Stimulated activated CD4-positive, alpha-beta T cell treated with anti-CD3 and anti-CD28 coated beads, TNF-alpha, amount 100 ng/mL, for 4 hours (primary cell): ENCODE results near the gene GRM4.

ENCODE experiments used
- DNase-seq, 3 experiments: peaks; one replicate each; pipeline ENCODE4 v3.0.0-alpha.2; 2020; ENCODE audit warnings: low read depth in 3 of 3

Gene GRM4

GRCh38 chr6:34108176-34108575 is 37.7 kb downstream of the GRM4 start:
- no peak for DNase-seq

- no peak for DNase-seq
These were observed 39.0 kb downstream of the GRM4 start for GRCh38 chr6:34106900-34107299.

GRCh38 chr6:34106421-34106820 is 39.5 kb downstream of the GRM4 start:
- DNase-seq = no peak

GRCh38 chr6:34104628-34105027 is 41.3 kb downstream of the GRM4 start:
- DNase-seq = no peak

GRCh38 chr6:34104186-34104585 is 41.7 kb downstream of the GRM4 start:
- no peak for DNase-seq

- DNase-seq = no peak
These were observed 42.6 kb downstream of the GRM4 start for GRCh38 chr6:34103321-34103720.

- no peak for DNase-seq
These were observed 43.2 kb downstream of the GRM4 start for GRCh38 chr6:34102696-34103095.

GRCh38 chr6:34102099-34102656 is 43.7 kb downstream of the GRM4 start:
- DNase-seq = no peak

- DNase-seq = no peak
These were observed 45.1 kb downstream of the GRM4 start for GRCh38 chr6:34100788-34101187.

GRCh38 chr6:34099878-34100277 is 46.0 kb downstream of the GRM4 start:
- DNase-seq = no peak

- DNase-seq = no peak
These were observed 47.6 kb downstream of the GRM4 start for GRCh38 chr6:34098045-34098936.

GRCh38 chr6:34096814-34097213 is 49.1 kb downstream of the GRM4 start:
- DNase-seq = no peak

GRCh38 chr6:34096193-34096592 is 49.7 kb downstream of the GRM4 start:
- no peak for DNase-seq

GRCh38 chr6:34095741-34096140 is 50.1 kb downstream of the GRM4 start:
- no peak for DNase-seq

GRCh38 chr6:34095136-34095505 is 50.8 kb downstream of the GRM4 start:
- no peak for DNase-seq

- DNase-seq = no peak
These were observed 51.3 kb downstream of the GRM4 start for GRCh38 chr6:34094474-34095135.

- no peak for DNase-seq
These were observed 51.9 kb downstream of the GRM4 start for GRCh38 chr6:34093854-34094430.

- DNase-seq = no peak
These were observed 52.7 kb downstream of the GRM4 start for GRCh38 chr6:34093206-34093605.

- DNase-seq = no peak
These were observed 53.3 kb downstream of the GRM4 start for GRCh38 chr6:34092631-34093030.

GRCh38 chr6:34090935-34091334 is 55.0 kb downstream of the GRM4 start:
- no peak for DNase-seq

- no peak for DNase-seq
These were observed 55.4 kb downstream of the GRM4 start for GRCh38 chr6:34090529-34090928.

- no peak for DNase-seq
These were observed 59.3 kb downstream of the GRM4 start for GRCh38 chr6:34086558-34086957.
